Measurements from ENCODE around the gene CCBE1.

DNA sequence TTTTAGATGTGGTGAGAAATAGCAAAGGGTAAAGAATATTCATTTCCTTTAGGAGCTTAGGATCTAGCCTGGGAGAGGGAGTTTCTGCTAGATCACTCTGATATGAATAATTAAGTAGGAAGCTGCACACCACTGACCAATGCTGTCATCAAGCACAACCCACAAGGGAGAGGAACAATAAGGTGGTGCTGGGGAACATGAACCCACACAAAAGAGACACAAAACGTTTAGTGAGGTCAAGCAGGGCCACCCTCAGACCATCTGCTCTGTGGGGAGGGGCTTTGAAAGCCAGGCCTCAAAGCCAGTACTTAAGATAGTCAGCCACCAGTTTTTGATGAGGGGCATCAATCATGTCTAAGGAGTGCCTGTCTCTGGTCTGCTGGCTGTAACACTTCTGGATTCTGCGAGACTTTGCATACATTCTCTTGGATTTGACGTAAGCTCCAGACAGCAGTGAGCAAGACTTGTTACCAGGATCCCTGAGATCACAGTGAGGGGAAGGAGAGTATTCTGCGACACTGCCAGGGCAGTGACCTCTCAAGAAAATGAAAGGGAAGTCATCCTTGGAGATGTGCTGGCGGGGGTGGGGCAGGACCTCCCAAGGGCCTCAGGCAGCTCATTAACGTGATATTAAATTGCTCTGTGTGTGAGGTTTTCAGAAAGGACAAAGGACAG, 127.0 kb downstream of the CCBE1 start:
- TF ChIP-seq CTCF (IDR thresholded peaks at IDR 0.05; ENCODE audit: insufficient read depth, low read length, poor library complexity, severe bottlenecking) (no peak), EZH2phosphoT487 (conservative IDR thresholded peaks at IDR 0.05; ENCODE audit: low read length) (no peak)

Data from SU-DHL-6 (cell line).